Measurements from ENCODE around the gene RNF34.

RNF34 gene

DNA sequence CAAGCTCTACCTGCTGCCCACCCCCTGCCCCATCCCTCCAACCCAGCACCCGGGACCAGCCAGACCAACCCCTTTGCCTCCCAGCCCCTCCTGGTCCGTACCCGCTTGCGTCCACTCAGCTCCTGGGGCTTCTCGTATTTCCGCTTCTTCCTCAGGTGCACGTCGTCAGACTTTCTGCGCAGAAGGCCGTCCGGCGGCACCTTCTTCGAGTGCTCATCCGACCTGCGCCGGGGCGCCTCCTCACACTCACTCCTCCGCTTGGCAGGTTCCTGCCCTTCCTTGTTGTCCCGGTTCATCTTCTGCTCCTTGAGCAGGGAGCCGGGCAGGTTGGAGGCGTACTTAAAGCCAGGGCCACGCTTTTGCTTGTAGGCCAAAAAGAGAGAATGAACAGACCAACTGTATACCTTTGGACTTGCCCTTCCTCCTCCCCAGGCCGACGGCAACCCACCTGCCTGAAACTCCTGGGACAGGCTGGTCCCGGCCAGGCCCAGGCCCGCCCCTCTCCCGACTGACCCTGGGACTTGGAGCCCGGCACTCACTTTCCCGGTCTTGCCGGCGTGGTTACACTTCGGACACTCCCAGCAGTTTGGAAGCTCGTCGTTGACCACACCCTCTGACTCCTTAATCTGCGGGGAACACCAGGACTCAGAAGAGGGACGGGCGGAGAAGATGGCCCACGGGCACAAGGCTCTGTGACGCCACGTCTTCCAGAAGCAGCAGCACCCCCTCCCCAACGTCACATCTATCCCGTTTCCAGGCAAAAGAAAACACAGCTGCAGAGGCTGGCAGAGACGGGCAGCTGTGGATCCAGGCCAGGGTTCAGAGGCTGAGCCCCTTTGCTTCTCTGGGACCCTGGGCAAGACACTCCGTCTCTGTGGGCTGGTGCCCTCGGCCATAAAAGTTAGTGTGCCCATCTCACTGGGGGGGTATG lies 44.3 kb downstream of the RNF34 start:
- Histone ChIP-seq H4K20me1 (ENCODE audit: insufficient read depth, low read length, poor library complexity, severe bottlenecking) (peaks cover 12% of the 10 kb centered on the region), H3K9me3 (ENCODE audit: insufficient read depth, low read depth, low read length) (no peaks in the 10 kb centered on the region), H3K4me3 (ENCODE audit: low read length, poor library complexity, severe bottlenecking) (no peak overlapping the region), H3K27me3 (ENCODE audit: insufficient read depth, low read length, poor library complexity, severe bottlenecking) (no peaks in the 10 kb centered on the region), H3K79me2 (ENCODE audit: insufficient read depth, low read length) (peaks cover 18% of the 10 kb centered on the region), H3F3A (ENCODE audit: low read depth) (no peaks in the 10 kb centered on the region), H3K9me2 (replicated peaks; ENCODE audit: low read depth, low read length) (no peaks in the 10 kb centered on the region), H3K9ac (ENCODE audit: low read depth, low read length, poor library complexity, severe bottlenecking) (no peak overlapping the region), H3K4me1 (ENCODE audit: insufficient read depth, low read length, poor library complexity, severe bottlenecking) (no peaks in the 10 kb centered on the region), H3K4me2 (ENCODE audit: low read depth, low read length, poor library complexity, severe bottlenecking) (no peak overlapping the region), H2AFZ (ENCODE audit: low read length) (no peak overlapping the region), H3K36me3 (ENCODE audit: insufficient read depth, low read length) (peaks cover 86% of the 10 kb centered on the region; the same call in 1 of the 2 replicates)
- no peak for TF ChIP-seq EZH2phosphoT487 (IDR thresholded peaks at IDR 0.05; ENCODE audit: borderline replicate concordance)
- TF ChIP-seq, protein P1, sequence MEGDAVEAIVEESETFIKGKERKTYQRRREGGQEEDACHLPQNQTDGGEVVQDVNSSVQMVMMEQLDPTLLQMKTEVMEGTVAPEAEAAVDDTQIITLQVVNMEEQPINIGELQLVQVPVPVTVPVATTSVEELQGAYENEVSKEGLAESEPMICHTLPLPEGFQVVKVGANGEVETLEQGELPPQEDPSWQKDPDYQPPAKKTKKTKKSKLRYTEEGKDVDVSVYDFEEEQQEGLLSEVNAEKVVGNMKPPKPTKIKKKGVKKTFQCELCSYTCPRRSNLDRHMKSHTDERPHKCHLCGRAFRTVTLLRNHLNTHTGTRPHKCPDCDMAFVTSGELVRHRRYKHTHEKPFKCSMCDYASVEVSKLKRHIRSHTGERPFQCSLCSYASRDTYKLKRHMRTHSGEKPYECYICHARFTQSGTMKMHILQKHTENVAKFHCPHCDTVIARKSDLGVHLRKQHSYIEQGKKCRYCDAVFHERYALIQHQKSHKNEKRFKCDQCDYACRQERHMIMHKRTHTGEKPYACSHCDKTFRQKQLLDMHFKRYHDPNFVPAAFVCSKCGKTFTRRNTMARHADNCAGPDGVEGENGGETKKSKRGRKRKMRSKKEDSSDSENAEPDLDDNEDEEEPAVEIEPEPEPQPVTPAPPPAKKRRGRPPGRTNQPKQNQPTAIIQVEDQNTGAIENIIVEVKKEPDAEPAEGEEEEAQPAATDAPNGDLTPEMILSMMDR (conservative IDR thresholded peaks at IDR 0.05; ENCODE audit: low read length): no peak

DNA sequence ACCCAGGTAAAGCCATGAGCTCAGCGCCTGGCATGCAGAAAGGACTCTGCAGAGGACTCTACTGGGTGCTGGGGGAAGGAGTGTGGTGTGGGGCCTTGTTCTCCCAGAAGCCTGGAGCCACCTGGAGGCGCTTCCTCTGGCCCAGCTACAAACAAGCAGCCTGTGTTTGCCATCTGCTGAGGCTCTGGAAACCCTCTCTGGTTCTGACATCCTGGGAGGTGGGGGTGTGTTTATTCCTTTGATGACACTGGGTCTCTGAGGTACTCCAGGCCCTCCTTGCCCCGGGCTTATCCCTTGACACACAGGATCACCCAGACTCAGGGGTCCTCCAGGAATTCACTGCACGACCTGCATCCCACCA lies 44.9 kb downstream of the RNF34 start:
- Histone ChIP-seq H3K9ac (ENCODE audit: low read depth, low read length, poor library complexity, severe bottlenecking) (no peak overlapping the region), H3F3A (ENCODE audit: low read depth) (no peaks in the 10 kb centered on the region), H3K4me3 (ENCODE audit: low read length, poor library complexity, severe bottlenecking) (no peak overlapping the region), H3K79me2 (ENCODE audit: insufficient read depth, low read length) (peaks cover 24% of the 10 kb centered on the region), H3K9me3 (ENCODE audit: insufficient read depth, low read depth, low read length) (no peaks in the 10 kb centered on the region), H4K20me1 (ENCODE audit: insufficient read depth, low read length, poor library complexity, severe bottlenecking) (peaks cover 14% of the 10 kb centered on the region), H3K27me3 (ENCODE audit: insufficient read depth, low read length, poor library complexity, severe bottlenecking) (no peaks in the 10 kb centered on the region), H2AFZ (ENCODE audit: low read length) (no peak overlapping the region), H3K4me1 (ENCODE audit: insufficient read depth, low read length, poor library complexity, severe bottlenecking) (no peaks in the 10 kb centered on the region), H3K4me2 (ENCODE audit: low read depth, low read length, poor library complexity, severe bottlenecking) (no peak overlapping the region), H3K9me2 (replicated peaks; ENCODE audit: low read depth, low read length) (no peaks in the 10 kb centered on the region), H3K36me3 (ENCODE audit: insufficient read depth, low read length) (peaks cover 86% of the 10 kb centered on the region; the same call in 1 of the 2 replicates)
- no peak for TF ChIP-seq EZH2phosphoT487 (IDR thresholded peaks at IDR 0.05; ENCODE audit: borderline replicate concordance)

DNA sequence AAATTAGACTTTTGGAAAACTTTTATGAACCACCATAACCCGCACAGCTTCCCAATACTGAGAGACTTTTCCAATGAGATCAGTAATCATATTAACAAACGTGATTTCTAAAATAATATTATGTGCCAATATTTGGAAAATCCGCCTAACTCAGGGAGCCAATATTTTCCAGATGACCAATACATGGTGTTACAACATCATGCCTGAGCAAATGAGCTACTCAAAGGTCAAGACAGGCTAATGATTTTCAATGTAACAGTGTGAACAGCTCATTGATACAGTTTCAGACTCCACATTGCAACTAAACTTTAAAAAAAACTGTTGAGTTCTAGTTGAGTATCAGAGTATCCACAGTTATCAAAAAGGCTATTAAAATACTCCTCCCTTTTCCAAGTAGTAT lies 46.8 kb downstream of the RNF34 start:
- Histone ChIP-seq H3K36me3 (ENCODE audit: insufficient read depth, low read length) (peaks cover 83% of the 10 kb centered on the region; the same call in 1 of the 2 replicates), H3K4me1 (ENCODE audit: insufficient read depth, low read length, poor library complexity, severe bottlenecking) (no peaks in the 10 kb centered on the region), H3K27me3 (ENCODE audit: insufficient read depth, low read length, poor library complexity, severe bottlenecking) (no peaks in the 10 kb centered on the region), H3K4me2 (ENCODE audit: low read depth, low read length, poor library complexity, severe bottlenecking) (no peak overlapping the region), H3K9ac (ENCODE audit: low read depth, low read length, poor library complexity, severe bottlenecking) (no peak overlapping the region), H3K79me2 (ENCODE audit: insufficient read depth, low read length) (peaks cover 25% of the 10 kb centered on the region), H4K20me1 (ENCODE audit: insufficient read depth, low read length, poor library complexity, severe bottlenecking) (peaks cover 14% of the 10 kb centered on the region), H3K4me3 (ENCODE audit: low read length, poor library complexity, severe bottlenecking) (no peak overlapping the region), H2AFZ (ENCODE audit: low read length) (no peak overlapping the region), H3F3A (ENCODE audit: low read depth) (no peaks in the 10 kb centered on the region), H3K9me3 (ENCODE audit: insufficient read depth, low read depth, low read length) (no peaks in the 10 kb centered on the region), H3K9me2 (replicated peaks; ENCODE audit: low read depth, low read length) (no peaks in the 10 kb centered on the region)
- TF ChIP-seq, protein P1 (conservative IDR thresholded peaks at IDR 0.05; ENCODE audit: low read length): no peak
- TF ChIP-seq EZH2phosphoT487 (IDR thresholded peaks at IDR 0.05; ENCODE audit: borderline replicate concordance): no peak
